ENCODE results near the gene BTBD10. TPM values are rescaled to one million over a fixed set of nuclear protein-coding genes. Genes with fewer than 3 reads are reported as not detected.

The BTBD10 gene
- total RNA-seq, 1 experiment from 2014 or later, result 29.6 TPM

GRCh38 chr11:13362596-13363109, 100.4 kb downstream of the BTBD10 start:
- intact Hi-C loops (cut with micrococcal nuclease; ENCODE audit: unreplicated experiment) (no loop called here), in situ Hi-C loops (cut with HindIII; ENCODE audit: low pct_unique_long_range_greater_than_20kb, low sequenced_read_pairs) (no loop called here)
- ChIA-PET POLR2A (no interaction called here), CTCF (interaction anchor here (0.6 kb wide), 1 partner anchor 399 kb away, joined by 3 read pairs; no protein-coding TSS in a partner anchor)
- DNase-seq (ENCODE audit: low read depth, low spot score), result no peak
- no TSS peak for BruUV-seq (replicated peaks)
- ATAC-seq, result no peak
- H3K4me1 ChIP-seq (ENCODE audit: control insufficient read depth, insufficient read depth, low read length), result no peaks in the 10 kb centered on the region
- TF ChIP-seq CTCF (IDR thresholded peaks at IDR 0.05) (no peak), TCF7L2 (IDR thresholded peaks at IDR 0.05; ENCODE audit: low read depth, low read length) (no peak), REST (IDR thresholded peaks at IDR 0.05; ENCODE audit: insufficient read depth in 1 of 2, low read depth in 2 of 2, low read length in 1 of 2) (no peak), SIN3A (IDR thresholded peaks at IDR 0.05; ENCODE audit: borderline replicate concordance, insufficient read depth, low read depth, low read length) (no peak), POLR2AphosphoS5 (IDR thresholded peaks at IDR 0.05; ENCODE audit: low read depth, low read length) (no peak)
- H3K27me3 ChIP-seq (ENCODE audit: control insufficient read depth, insufficient read depth, low read length), result no peaks in the 10 kb centered on the region
- no peak overlapping the region for H3K27ac ChIP-seq (ENCODE audit: low read length)
- no peaks in the 10 kb centered on the region for H3K9me3 ChIP-seq (ENCODE audit: control insufficient read depth, insufficient read depth, low read depth, low read length)
- H3K4me3 ChIP-seq (ENCODE audit: low read depth in 2 of 2, low read length in 2 of 2), result no peak overlapping the region
- H3K36me3 ChIP-seq (ENCODE audit: control insufficient read depth, insufficient read depth, low read length), result no peaks in the 10 kb centered on the region

- no peak for ATAC-seq
- no peak overlapping the region for H3K27ac ChIP-seq (ENCODE audit: low read length)
- CTCF ChIA-PET, result no interaction called here
- no peaks in the 10 kb centered on the region for H3K27me3 ChIP-seq (ENCODE audit: control insufficient read depth, insufficient read depth, low read length)
- H3K36me3 ChIP-seq (ENCODE audit: control insufficient read depth, insufficient read depth, low read length), result no peaks in the 10 kb centered on the region
- H3K4me3 ChIP-seq (ENCODE audit: low read depth in 2 of 2, low read length in 2 of 2), result no peak overlapping the region
- BruUV-seq (replicated peaks), result no TSS peak
- intact Hi-C loops (cut with micrococcal nuclease; ENCODE audit: unreplicated experiment) (no loop called here), in situ Hi-C loops (cut with HindIII; ENCODE audit: low pct_unique_long_range_greater_than_20kb, low sequenced_read_pairs) (no loop called here)
- no peaks in the 10 kb centered on the region for H3K4me1 ChIP-seq (ENCODE audit: control insufficient read depth, insufficient read depth, low read length)
- TF ChIP-seq TCF7L2 (IDR thresholded peaks at IDR 0.05; ENCODE audit: low read depth, low read length), result no peak
- TF ChIP-seq SIN3A (IDR thresholded peaks at IDR 0.05; ENCODE audit: borderline replicate concordance, insufficient read depth, low read depth, low read length), result no peak
- no peak for TF ChIP-seq REST (IDR thresholded peaks at IDR 0.05; ENCODE audit: insufficient read depth in 1 of 2, low read depth in 2 of 2, low read length in 1 of 2)
- no peak for TF ChIP-seq POLR2AphosphoS5 (IDR thresholded peaks at IDR 0.05; ENCODE audit: low read depth, low read length)
- no peak for TF ChIP-seq CTCF (IDR thresholded peaks at IDR 0.05)
- DNase-seq (ENCODE audit: low read depth, low spot score), result no peak
- POLR2A ChIA-PET, result no interaction called here
- H3K9me3 ChIP-seq (ENCODE audit: control insufficient read depth, insufficient read depth, low read depth, low read length), result no peaks in the 10 kb centered on the region
These were observed 104.3 kb downstream of the BTBD10 start for GRCh38 chr11:13358596-13359270.

Measured in Panc1 (cell line).